ENCODE measurements around the gene ATP9A. TPM values are rescaled to one million over a fixed set of nuclear protein-coding genes. Genes with fewer than 3 reads are reported as not detected.

ATP9A gene
- total and polyA plus RNA-seq, 12 donors: 3.4 to 32.1 (median 24.6) TPM

GRCh38 chr20:51629399-51630058 lies 138.7 kb downstream of the ATP9A start:
- no peaks in the 10 kb centered on the region for H3K27me3 ChIP-seq
- intact Hi-C loops (cut with DNase I): loop anchor here in 3 of 10 donors (10.0 kb wide), 4 partner anchors 65 to 645 kb away; no protein-coding TSS in a partner anchor
- no peaks in the 10 kb centered on the region for H3K9me3 ChIP-seq
- TF ChIP-seq CTCF (IDR thresholded peaks at IDR 0.05): no peak
- WGBS, 2 donors: 59 to 94% methylated on average over 3 of the region's 3 CpGs
- peaks cover 3 to 49% (median 38%) of the 10 kb centered on the region in 9 donors for H3K4me1 ChIP-seq
- H3K4me3 ChIP-seq: no peak overlapping the region
- H3K36me3 ChIP-seq: peaks cover 0 to 24% (median 0%) of the 10 kb centered on the region in 9 donors
- DNase-seq (no peak), ATAC-seq (no peak)
- peak overlapping the region in 4 of 10 donors; percentile 2 to 85 (median 39) for H3K27ac ChIP-seq

DNA sequence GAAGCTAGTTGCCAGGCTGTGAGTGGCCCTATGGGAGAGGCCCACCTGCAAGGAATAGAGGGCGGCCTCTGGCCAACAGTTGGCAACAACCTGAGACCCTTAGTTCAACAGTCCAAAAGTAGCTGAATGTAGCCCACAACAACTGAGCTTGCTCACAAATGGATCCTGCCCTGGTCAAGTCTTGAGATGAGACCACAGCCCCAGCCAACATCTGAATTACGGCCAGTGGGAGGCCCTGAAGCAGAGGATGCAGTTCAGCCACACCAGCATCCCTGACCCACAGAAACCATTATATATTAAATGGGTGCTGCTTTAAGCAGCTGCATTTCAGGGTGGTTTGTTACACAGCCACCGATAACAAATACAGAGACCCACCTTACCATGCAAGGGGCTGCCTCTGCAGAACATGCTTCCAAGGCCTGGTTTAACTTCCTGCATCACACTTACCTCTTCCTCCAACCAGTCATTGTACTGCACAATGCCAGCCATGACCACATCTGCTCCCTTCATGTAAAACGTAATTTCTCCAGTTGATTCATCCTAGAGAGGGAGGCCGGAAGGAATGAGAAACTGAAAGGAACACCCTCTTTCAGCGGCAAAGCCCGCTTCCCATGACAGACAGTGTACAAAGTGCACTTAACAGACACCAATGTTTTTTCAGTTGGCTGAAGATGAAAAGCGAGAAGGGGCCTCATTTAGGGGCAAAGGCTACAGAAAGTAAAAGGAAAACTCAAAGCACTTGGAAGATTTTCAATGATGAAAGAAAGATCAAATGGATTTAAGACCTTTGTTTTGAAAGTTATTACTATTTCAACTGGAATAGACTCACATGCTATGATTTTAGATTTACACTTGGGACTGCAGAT lies 139.4 kb downstream of the ATP9A start:
- peaks cover 0 to 24% (median 0%) of the 10 kb centered on the region in 9 donors for H3K36me3 ChIP-seq
- H3K27ac ChIP-seq: peak overlapping the region in 2 of 10 donors; percentile 2 to 75
- H3K27me3 ChIP-seq: no peaks in the 10 kb centered on the region
- TF ChIP-seq CTCF (IDR thresholded peaks at IDR 0.05): no peak
- H3K4me3 ChIP-seq: no peak overlapping the region
- no peaks in the 10 kb centered on the region for H3K9me3 ChIP-seq
- DNase-seq (peak in 1 of 2 donors; percentile 20), ATAC-seq (no peak)
- peaks cover 3 to 44% (median 37%) of the 10 kb centered on the region in 9 donors for H3K4me1 ChIP-seq
- intact Hi-C loops (cut with DNase I): loop anchor here in 1 of 10 donors (10.0 kb wide), 1 partner anchor 644 kb away; no protein-coding TSS in a partner anchor
- 81 to 85% methylated on average over 8 of the region's 8 CpGs for WGBS, 2 donors

GRCh38 chr20:51627586-51627985 lies 140.6 kb downstream of the ATP9A start:
- DNase-seq: no peak
- peaks cover 0 to 30% (median 0%) of the 10 kb centered on the region in 9 donors for H3K36me3 ChIP-seq
- intact Hi-C loops (cut with DNase I): loop anchor here in 1 of 10 donors (10.0 kb wide), 1 partner anchor 643 kb away; no protein-coding TSS in a partner anchor

More at GRCh38 chr20:51627586-51627985, 140.6 kb downstream of the ATP9A start:
- ATAC-seq: no peak
- TF ChIP-seq CTCF (IDR thresholded peaks at IDR 0.05): no peak
- 95% methylated on average over 10 of the region's 10 CpGs for WGBS, 2 donors
- H3K27me3 ChIP-seq: no peaks in the 10 kb centered on the region
- H3K9me3 ChIP-seq: no peaks in the 10 kb centered on the region
- H3K27ac ChIP-seq: no peak overlapping the region
- peaks cover 3 to 43% (median 36%) of the 10 kb centered on the region in 9 donors for H3K4me1 ChIP-seq
- no peak overlapping the region for H3K4me3 ChIP-seq
